Activated naive CD4-positive, alpha-beta T cell treated with anti-CD3 and anti-CD28 coated beads, Interleukin-2, amount 50 U/mL, for 72 hours (primary cell): ENCODE data around the gene EHMT1. TPM values are rescaled to one million over a fixed set of nuclear protein-coding genes. Genes with fewer than 3 reads are reported as not detected.
"Not testable (repeated sequence)": the region's sequence is repeated elsewhere in the genome, so short reads cannot be mapped to it uniquely, and the experiment has no call there.

ENCODE experiments used
- ATAC-seq, 2 donors: fragments of 150-1000 bp; cut with Tn5 transposase; 2 replicates each; pipeline ENCODE4 v1.10.0; 2021; ENCODE audit warnings: mild to moderate bottlenecking in 2 of 2, moderate library complexity in 2 of 2
- DNase-seq, 2 donors: peaks; one replicate each; pipeline ENCODE4 v3.0.0; 2021 to 2022; ENCODE audit warnings: low spot score in 2 of 2
- H3K27ac Mint-ChIP-seq, 2 donors: one replicate each; pipeline ENCODE4 v1.8.0; 2022; ENCODE audit warnings: mild to moderate bottlenecking in 2 of 2, mixed read lengths in 2 of 2
- H3K36me3 Mint-ChIP-seq, 2 donors: one replicate each; pipeline ENCODE4 v1.8.0; 2022; ENCODE audit warnings: mixed read lengths in 2 of 2
- H3K9me3 Mint-ChIP-seq, 2 donors: one replicate each; pipeline ENCODE4 v1.8.0; 2022; ENCODE audit warnings: mixed read lengths in 2 of 2
- total RNA-seq, 2 donors: library from RNA; stranded (reverse); gene quantifications; one replicate each; pipeline ENCODE4 v1.2.3, GENCODE V29; 2022

Gene EHMT1
- total RNA-seq, 2 donors from 2014 or later, result 80.4 to 85.0 TPM

DNA sequence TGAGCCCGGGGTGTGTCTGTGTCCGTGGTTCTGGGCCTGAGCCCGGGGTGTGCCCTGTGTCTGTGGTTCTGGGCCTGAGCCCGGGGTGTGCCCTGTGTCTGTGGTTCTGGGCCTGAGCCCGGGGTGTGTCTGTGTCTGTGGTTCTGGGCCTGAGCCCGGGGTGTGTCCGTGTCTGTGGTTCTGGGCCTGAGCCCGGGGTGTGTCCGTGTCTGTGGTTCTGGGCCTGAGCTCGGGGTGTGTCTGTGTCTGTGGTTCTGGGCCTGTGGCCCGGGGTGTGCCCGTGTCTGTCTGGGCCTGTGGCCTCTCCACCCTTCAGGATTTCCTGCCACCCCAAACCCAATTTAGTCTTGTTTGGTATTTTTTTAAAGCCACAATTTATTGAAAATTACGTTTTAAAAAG, 104.6 kb downstream of the EHMT1 start:
- Mint-ChIP-seq H3K36me3 (peaks cover 43 to 68% of the 10 kb centered on the region in 2 donors), H3K27ac (peak overlapping the region; percentile 85 to 93), H3K9me3 (peaks cover 6 to 12% of the 10 kb centered on the region in 2 donors)
- ATAC-seq, DNase-seq: not testable (repeated sequence)

DNA sequence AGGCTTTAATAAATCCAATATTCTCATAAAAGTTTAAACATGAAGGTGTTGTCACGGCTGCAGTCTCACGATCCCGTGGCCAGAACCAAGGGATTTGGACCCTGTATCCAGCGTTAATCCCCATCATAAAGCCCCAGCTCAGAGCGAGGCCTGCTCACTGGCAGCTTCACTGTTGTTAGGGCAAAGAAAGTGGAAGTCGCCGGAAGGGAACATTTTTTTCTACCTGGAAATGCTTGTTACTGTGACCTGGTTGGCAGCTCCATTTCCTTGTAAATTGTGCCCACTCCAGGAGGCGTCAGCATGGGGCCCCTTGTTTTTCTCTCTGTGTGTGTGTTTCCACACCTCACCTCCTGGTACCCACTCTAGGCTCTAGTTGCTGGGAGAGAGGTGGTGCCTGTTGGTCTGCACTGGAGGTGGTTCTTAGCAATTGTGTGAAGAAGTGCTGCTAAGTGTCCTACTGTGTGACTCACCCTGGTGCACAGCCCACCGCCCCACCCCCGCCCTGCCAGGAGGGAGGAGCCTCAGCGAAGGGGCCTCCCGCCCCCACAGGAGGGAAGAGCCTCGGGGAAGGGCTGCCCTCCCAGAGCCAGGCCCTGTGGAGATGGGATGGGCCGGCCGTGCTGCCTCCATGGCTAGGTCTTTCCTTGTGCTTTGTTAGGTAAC, 105.1 kb downstream of the EHMT1 start:
- H3K36me3 Mint-ChIP-seq, result peaks cover 40 to 70% of the 10 kb centered on the region in 2 donors
- DNase-seq (no peak), ATAC-seq (peak in 1 of 2 donors; percentile 23)
- H3K27ac Mint-ChIP-seq, result peak overlapping the region; percentile 85 to 93
- peaks cover 5 to 10% of the 10 kb centered on the region in 2 donors for H3K9me3 Mint-ChIP-seq

DNA sequence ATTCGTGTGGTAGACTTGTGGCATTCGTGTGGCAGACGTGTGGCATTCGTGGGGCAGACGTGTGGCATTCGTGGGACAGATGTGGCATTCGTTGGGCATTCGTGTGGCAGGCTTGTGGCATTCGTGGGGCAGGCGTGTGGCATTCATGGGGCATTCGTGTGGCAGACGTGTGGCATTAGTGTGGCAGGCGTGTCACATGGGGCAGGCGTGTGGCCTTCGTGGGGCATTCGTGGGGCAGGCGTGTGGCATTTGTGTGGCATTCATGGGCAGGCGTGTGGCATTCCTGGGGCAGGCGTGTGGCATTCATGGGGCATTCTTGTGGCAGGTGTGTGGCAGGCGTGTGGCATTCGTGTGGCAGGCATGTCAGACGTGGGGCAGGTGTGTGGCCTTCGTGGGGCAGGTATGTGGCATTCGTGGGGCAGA, 106.0 kb downstream of the EHMT1 start:
- DNase-seq (no peak), ATAC-seq (no peak)
- Mint-ChIP-seq H3K9me3 (peaks cover 5 to 10% of the 10 kb centered on the region in 2 donors), H3K27ac (peak overlapping the region; percentile 55 to 85), H3K36me3 (peaks cover 36 to 68% of the 10 kb centered on the region in 2 donors)

DNA sequence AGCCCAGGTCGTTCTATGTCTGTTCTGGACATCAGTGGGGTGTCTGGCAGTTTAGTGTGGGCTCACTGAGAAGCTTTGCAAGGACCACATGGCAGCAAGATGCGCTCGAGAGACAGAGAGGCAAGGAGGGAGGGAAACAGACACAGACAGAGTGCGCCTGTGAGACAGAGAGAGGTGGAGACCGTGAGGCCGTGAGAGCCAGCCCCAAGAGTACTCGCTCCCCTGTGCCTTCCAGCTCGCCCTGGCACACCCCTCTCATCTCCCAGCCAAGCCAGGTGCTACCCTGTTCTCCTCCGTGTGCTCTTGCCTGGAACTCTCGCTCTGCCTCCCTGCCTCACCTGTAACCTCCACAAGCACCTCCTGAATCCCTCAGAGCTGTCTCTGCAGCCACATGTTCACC, 106.8 kb downstream of the EHMT1 start:
- H3K9me3 Mint-ChIP-seq, result peaks cover 5 to 10% of the 10 kb centered on the region in 2 donors
- peak overlapping the region; percentile 42 to 45 for H3K27ac Mint-ChIP-seq
- ATAC-seq (no peak), DNase-seq (no peak)
- peaks cover 38 to 67% of the 10 kb centered on the region in 2 donors for H3K36me3 Mint-ChIP-seq

DNA sequence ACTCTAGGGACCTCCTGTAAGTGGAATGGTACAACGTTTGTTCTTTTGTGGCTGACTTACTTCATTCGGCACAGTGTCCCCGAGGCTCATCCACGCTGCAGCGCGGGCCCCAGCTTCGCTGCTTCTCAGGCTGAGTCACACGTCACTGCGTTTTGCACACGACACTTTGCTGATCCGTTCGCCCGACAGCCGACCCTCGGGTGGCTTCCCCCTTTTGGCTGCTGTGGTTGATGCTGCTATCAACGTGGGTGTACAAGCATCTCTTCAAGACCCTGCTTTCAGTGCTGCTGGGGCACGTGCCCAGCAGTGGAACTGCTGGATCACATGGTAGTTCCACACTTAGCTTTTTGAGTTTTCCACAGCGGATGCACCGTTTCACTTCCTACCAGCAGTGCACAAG, 107.5 kb downstream of the EHMT1 start:
- not testable (repeated sequence) for ATAC-seq, DNase-seq, H3K27ac Mint-ChIP-seq, H3K9me3 Mint-ChIP-seq
- H3K36me3 Mint-ChIP-seq, result peaks cover 37 to 73% of the 10 kb centered on the region in 2 donors

DNA sequence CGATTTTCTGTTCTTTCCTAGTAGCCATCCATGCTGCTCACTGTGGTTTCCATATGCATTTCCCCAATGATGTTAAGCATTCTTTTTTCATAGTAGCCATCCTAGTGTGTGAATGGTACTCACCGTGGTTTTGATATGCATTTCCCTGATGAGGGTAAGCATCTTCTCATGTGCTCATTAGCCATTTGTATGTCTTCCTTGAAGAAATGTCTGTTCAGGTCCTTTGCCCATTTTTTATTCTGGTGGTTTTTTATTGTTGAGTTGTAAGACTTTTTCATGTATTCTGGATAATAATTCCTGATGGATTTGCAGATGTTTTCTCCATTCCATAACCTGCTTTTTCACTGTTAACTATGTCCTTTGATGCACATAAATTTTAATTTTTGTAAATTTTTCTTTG, 108.0 kb downstream of the EHMT1 start:
- H3K9me3 Mint-ChIP-seq, result peaks cover 0 to 5% of the 10 kb centered on the region in 2 donors
- DNase-seq (no peak), ATAC-seq (no peak)
- no peak overlapping the region for H3K27ac Mint-ChIP-seq
- peaks cover 33 to 71% of the 10 kb centered on the region in 2 donors for H3K36me3 Mint-ChIP-seq

DNA sequence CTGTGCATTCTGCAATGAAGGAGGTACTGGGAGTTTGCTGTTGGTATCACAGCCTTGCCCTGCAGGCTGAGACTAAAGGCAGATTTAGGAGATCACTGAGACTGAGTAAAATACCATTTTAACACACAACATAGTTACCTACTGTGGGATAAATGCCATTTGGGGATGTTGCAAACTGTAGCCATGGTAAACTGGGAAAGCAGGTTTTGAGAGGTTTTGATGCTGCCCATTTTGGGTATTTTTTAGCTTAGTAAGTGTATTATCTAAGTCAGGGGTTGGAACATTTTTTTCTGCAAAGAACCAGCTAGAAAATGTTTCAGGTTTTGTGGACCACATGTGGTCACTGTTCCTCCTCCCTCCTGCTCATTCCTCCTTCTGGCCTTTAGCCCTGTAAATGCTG, 108.9 kb downstream of the EHMT1 start:
- no peak for DNase-seq
- Mint-ChIP-seq H3K9me3 (peaks cover 3 to 5% of the 10 kb centered on the region in 2 donors), H3K27ac (peak overlapping the region; percentile 12 to 45), H3K36me3 (peaks cover 39 to 70% of the 10 kb centered on the region in 2 donors)
- no peak for ATAC-seq

DNA sequence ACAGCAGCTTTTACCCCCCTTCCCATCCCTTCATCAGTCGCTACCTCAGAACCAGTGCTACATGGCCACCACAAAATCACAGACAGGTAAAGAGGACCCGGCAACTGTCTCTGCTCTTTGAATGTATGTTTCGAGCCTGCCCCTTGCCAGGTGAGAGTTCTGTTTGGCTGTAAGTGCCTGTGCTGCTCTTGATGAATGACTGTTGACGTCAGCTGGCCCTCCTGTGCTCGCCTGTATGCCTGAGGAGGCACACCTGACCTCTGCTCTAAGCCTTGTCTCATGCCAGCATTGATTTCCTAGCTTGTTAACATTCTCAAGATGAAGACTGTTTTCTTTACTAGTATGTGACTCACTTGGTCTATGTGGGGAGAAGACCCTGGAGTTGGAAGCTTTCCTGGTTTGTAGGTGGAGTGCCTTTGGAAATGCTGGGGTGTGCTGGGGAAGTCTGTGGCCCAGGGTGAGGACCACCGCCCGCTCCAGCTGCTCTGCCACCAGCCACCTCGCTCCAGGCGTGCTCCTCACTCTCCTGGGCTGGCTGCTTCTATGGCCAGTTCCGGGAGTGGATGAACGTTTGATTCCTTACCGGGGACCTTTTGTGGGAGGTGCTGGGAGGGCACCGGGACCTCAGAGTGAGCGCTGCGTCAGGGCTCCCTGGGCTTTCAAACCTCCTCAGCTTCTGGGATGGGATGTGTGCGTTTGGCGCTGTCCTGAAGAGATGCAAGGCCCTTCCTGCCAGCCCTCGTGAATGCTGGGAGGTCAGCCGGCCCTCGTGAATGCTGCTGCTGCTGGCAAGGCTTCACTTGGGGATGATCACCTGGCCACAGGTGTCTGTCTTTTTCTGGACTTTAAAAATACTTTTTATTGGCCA, 109.9 kb downstream of the EHMT1 start:
- DNase-seq, result no peak
- Mint-ChIP-seq H3K27ac (peak overlapping the region; percentile 6 to 28), H3K36me3 (peaks cover 49 to 78% of the 10 kb centered on the region in 2 donors), H3K9me3 (peaks cover 6 to 7% of the 10 kb centered on the region in 2 donors)
- ATAC-seq, result no peak

DNA sequence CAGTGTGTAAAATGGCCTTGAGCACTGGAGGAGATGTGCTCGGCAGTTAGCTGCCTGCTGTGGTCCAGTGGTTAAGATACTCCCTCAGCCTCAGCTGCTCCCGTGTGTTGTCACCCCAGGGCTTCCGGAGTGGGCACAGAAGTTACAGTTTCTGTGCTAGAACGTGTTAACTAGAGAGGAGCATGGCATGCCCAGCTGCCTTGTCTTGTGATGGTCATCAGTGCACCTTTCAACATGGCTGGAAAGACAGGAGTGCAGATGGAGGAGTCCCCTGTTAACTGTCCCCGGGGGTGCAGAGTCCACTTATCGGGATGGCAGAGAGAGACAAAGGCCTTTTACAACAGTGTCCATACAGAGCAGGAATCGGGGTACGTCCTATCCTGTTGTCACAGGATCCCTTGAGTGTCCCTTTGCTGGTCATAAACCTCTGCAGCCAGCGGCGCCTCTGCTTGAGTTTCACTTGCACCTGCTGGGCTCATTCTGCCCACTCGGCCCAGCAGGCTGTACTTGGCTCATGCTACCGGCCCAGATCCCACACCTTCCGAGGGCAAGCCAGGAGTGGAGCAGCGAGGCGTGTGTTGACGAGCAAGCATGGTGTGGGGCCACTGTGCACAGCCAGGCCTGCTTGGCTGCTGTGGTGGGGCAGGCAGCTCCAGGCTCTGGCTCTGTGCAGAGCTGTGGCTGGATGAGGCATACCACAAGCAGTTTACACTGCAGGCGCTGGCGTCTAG, 112.6 kb downstream of the EHMT1 start:
- peaks cover 37 to 65% of the 10 kb centered on the region in 2 donors for H3K36me3 Mint-ChIP-seq
- no peak for DNase-seq
- no peak for ATAC-seq
- H3K9me3 Mint-ChIP-seq, result peaks cover 10 to 14% of the 10 kb centered on the region in 2 donors
- H3K27ac Mint-ChIP-seq, result no peak overlapping the region

DNA sequence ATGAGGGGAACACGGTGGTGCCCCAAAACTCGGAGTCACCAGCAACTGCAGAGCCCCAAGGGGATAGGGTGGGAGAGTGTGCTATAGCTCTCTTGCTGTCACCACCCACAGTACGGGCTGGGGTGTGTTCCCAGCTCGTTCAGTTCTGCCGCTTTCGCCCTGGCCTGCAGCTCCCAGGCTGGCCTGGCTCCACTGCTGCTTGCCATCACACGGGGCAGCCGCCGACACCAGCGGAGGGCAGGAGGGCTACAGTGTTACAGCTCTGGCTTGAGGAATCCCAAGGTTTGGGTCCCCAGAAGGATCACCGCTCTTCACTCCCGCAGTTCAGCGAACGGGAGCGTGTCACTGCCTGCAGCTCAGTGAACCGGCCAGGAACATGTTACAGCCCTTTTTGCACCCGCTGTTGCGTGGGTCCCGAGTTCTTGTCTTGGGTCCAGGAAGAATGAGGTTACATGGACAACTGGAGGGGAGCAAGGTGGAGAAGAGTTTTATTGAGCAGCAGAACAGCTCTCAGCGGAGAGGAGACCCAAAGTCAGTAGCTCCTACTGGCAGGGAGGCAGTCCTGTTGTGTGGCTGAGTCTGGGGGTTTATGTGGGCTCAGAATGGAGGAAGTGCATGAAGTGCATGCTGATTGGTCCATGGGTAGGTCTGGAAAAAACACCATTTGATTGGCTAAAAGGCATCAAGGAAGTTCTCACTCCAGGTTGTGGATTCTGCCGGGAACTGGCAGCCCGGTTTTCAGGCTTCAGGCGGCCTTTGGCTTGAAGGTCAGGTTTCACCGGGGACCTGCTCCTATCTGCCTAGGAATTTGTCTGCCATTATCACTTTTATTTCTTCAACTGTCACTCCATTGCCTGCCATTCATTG, 113.4 kb downstream of the EHMT1 start:
- Mint-ChIP-seq H3K36me3 (peaks cover 33 to 60% of the 10 kb centered on the region in 2 donors), H3K9me3 (peaks cover 10 to 14% of the 10 kb centered on the region in 2 donors), H3K27ac (peak overlapping the region in 1 of 2 donors; percentile 33)
- DNase-seq, result no peak
- no peak for ATAC-seq

DNA sequence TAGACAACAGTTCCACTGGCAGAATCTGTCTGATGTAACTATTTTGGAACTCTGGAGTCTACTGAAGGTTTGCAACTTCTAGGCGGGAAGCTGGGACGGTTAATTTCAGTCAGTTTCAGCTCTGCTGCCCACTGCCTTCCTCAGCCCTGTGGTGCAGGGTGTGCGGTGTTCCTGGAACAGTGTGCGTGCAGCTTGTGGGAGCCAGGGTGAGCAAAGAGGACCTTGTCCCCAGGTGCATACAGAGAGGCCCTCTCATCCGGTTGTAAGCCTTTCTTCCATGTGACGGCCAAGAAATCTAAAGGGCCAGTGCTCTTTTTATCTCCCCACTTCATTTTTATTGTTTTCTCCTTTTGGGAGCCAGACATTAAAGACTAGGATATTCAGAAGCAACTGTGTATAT, 114.6 kb downstream of the EHMT1 start:
- no peak for DNase-seq
- H3K9me3 Mint-ChIP-seq, result peaks cover 10 to 14% of the 10 kb centered on the region in 2 donors
- H3K36me3 Mint-ChIP-seq, result peaks cover 33 to 54% of the 10 kb centered on the region in 2 donors
- ATAC-seq, result no peak
- H3K27ac Mint-ChIP-seq, result no peak overlapping the region

DNA sequence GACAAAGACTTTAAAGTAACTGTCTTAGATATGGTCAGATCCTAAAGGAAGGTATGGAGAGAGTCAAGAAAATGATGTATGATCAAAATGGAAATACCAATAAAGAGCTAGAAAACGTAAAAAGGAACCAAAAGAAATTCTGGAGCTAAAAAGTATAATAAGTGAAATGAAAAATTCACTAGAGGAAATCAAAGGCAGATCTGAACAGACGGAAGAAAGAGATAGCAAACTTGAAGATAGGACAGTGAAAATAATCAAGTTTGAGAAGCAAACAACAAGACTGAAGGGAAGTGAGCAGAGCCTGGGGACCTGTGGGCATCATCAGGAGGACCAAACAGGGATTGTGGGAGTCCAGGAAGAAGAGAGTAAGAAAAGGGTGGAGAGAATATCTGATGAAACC, 115.4 kb downstream of the EHMT1 start:
- Mint-ChIP-seq H3K9me3 (peaks cover 10 to 14% of the 10 kb centered on the region in 2 donors), H3K27ac (peak overlapping the region; percentile 18 to 32), H3K36me3 (peaks cover 33 to 50% of the 10 kb centered on the region in 2 donors)
- ATAC-seq (no peak), DNase-seq (no peak)

DNA sequence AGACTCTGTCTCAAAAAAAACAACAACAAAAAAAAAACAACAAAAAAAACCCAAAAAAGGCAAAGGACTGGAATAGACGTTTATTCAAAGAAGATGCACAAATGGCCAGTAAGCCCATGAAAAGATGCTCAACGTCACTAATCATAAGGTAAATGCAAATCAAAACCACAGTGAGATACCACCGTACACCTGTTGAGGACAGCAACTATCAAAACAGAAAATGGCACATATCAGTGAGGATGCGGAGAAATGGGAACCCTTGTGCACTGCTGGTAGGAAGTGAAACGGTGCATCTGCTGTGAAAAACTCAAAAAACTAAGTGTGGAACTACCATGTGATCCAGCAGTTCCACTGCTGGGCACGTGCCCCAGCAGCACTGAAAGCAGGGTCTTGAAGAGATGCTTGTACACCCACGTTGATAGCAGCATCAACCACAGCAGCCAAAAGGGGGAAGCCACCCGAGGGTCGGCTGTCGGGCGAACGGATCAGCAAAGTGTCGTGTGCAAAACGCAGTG, 119.4 kb downstream of the EHMT1 start:
- not testable (repeated sequence) for DNase-seq, ATAC-seq, H3K27ac Mint-ChIP-seq
- Mint-ChIP-seq H3K9me3 (peaks cover 10 to 11% of the 10 kb centered on the region in 2 donors), H3K36me3 (peaks cover 18% of the 10 kb centered on the region in 2 donors)

DNA sequence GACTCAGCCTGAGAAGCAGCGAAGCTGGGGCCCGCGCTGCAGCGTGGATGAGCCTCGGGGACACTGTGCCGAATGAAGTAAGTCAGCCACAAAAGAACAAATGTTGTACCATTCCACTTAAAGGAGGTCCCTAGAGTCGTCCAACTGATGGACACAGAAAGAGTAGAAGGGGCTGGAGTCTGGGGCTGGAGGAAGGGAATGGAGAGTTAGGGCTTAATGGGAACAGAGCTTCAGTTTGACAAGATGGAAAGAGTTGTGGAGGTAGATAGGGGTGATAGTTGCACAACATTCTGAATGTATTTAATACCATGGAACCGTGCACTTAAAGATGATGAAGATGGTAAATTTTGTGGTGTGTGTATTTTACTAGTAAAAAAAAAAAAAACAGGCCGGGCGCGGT, 119.9 kb downstream of the EHMT1 start:
- H3K36me3 Mint-ChIP-seq, result peaks cover 13 to 14% of the 10 kb centered on the region in 2 donors
- ATAC-seq, result no peak

More for the DNA sequence above, 119.9 kb downstream of the EHMT1 start:
- no peak overlapping the region for H3K27ac Mint-ChIP-seq
- DNase-seq, result no peak
- H3K9me3 Mint-ChIP-seq, result peaks cover 7 to 8% of the 10 kb centered on the region in 2 donors
